Peyer's patch (tissue), 4 donors: ENCODE measurements around the gene CBLIF. TPM values are rescaled to one million over a fixed set of nuclear protein-coding genes. Genes with fewer than 3 reads are reported as not detected.

Source experiments
- DNase-seq, 3 donors: peaks; one replicate each; pipeline ENCODE4 v3.0.0-alpha.2; 2017 to 2019
- H3K27ac ChIP-seq, 4 donors: fragments of 200-600 bp; sonication (generic); one replicate each; pipeline ENCODE4 v1.5.1; 2016 to 2019
- H3K27me3 ChIP-seq, 2 donors: fragments of 200-600 bp; sonication (generic); one replicate each; pipeline ENCODE4 v1.5.1; 2019
- H3K36me3 ChIP-seq, 3 donors: fragments of 200-600 bp; sonication (generic); one replicate each; pipeline ENCODE4 v1.5.1; 2016 to 2019
- H3K4me1 ChIP-seq, 4 donors: fragments of 200-600 bp; sonication (generic); one replicate each; pipeline ENCODE4 v1.5.1; 2016 to 2019
- H3K4me3 ChIP-seq, 4 donors: fragments of 200-600 bp; sonication (generic); 1 replicate in 3 of 4; 2 replicates in 1 of 4; pipeline ENCODE4 v1.5.1; 2016 to 2019; ENCODE audit warnings: mild to moderate bottlenecking in 1 of 4
- H3K9me3 ChIP-seq, 4 donors: fragments of 200-600 bp; sonication (generic); one replicate each; pipeline ENCODE4 v1.5.1; 2016 to 2019; ENCODE audit warnings: mild to moderate bottlenecking in 1 of 4
- POLR2A ChIP-seq, 2 donors: fragments of 450-650 bp; IDR thresholded peaks; one replicate each; pipeline ENCODE4 v1.5.1; 2017; ENCODE audit warnings: antibody characterized with exemption in 2 of 2, mild to moderate bottlenecking in 2 of 2, moderate library complexity in 2 of 2
- total RNA-seq, 4 donors: library from RNA; depleted of rRNA; stranded (reverse); fragments of >200 nt; gene quantifications; one replicate each; pipeline ENCODE4 v1.1.0, GENCODE V29; 2016
- TF ChIP-seq, protein P1 (sequence below), 6 experiments: fragments of 450-650 bp in 4 of 6; fragments of 200-600 bp in 2 of 6; sonication (generic) in 1 of 6; IDR thresholded peaks; one replicate each; pipeline ENCODE4 v1.5.1; 2017 to 2019; ENCODE audit warnings: antibody characterized with exemption in 6 of 6, mild to moderate bottlenecking in 3 of 6, moderate library complexity in 1 of 6

Gene CBLIF
- total RNA-seq, 4 donors from 2014 or later, result not detected

DNA sequence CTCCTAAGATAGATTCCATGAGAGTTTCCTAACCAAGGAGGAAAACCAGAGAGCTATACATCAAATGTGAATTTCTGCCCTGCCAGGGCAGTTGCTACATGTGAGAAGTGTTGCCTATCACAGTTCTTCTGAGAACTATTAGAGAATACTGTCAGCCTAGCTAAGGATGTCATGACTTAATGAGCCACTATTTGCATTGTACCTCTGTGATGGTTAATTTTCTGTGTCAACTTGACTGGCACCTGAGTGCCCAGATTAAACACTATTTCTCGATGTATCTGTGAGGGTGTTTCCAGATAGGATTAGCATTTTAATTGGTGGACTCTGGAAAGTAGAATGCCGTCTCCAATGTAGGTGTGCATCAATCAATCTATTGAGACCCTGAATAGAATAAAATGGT, 22.6 kb upstream of the CBLIF start:
- Histone ChIP-seq H3K27me3 (no peaks in the 10 kb centered on the region), H3K4me1 (no peaks in the 10 kb centered on the region), H3K9me3 (peaks cover 0 to 5% (median 0%) of the 10 kb centered on the region in 4 donors), H3K27ac (no peak overlapping the region), H3K36me3 (no peaks in the 10 kb centered on the region), H3K4me3 (no peak overlapping the region)
- DNase-seq, result no peak
- no peak for TF ChIP-seq POLR2A (IDR thresholded peaks at IDR 0.05)
- TF ChIP-seq, protein P1, sequence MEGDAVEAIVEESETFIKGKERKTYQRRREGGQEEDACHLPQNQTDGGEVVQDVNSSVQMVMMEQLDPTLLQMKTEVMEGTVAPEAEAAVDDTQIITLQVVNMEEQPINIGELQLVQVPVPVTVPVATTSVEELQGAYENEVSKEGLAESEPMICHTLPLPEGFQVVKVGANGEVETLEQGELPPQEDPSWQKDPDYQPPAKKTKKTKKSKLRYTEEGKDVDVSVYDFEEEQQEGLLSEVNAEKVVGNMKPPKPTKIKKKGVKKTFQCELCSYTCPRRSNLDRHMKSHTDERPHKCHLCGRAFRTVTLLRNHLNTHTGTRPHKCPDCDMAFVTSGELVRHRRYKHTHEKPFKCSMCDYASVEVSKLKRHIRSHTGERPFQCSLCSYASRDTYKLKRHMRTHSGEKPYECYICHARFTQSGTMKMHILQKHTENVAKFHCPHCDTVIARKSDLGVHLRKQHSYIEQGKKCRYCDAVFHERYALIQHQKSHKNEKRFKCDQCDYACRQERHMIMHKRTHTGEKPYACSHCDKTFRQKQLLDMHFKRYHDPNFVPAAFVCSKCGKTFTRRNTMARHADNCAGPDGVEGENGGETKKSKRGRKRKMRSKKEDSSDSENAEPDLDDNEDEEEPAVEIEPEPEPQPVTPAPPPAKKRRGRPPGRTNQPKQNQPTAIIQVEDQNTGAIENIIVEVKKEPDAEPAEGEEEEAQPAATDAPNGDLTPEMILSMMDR (IDR thresholded peaks at IDR 0.05), result no peak

DNA sequence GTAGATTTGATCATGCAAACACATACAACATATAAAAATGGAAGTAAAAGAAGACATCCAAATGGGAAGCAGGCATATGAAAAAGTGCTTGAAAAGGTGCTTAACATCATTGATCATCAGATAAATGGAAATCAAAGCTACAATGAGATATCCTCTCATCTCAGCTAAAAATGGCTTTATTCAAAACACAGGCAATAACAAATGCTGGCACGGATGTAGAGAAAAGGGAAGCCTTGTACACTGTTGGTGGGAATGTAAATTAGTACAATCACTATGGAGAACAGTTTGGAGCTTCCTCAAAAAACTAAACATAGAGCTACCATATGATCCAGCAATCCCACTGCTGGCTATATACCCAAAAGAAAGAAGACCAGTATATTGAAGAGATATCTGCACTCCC, 21.5 kb upstream of the CBLIF start:
- no peak overlapping the region for H3K27ac ChIP-seq

DNA sequence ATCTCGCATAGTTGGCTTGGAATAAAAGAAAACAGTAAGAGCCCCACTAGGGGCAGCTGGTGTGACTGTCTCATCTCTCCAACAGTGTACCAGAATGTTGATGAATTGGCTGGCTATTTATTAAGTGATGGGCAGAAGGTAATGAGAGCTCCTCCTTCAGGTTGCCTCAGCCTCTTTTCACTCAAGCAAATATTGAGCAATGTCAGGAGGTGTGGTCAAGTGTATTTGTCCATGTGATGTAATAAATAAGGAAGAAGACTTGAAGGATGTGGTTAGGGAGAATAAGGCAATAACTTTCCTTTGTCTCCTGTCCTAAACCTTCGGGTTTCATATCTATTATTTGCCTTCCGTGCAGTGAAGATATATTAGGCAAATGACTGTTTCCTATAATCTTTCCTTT, 21.1 kb upstream of the CBLIF start, which contains the start of gene TCN1:
Gene TCN1, minus strand, starts transcription at position 91 of the 400 bp plus-strand sequence. Its CDS starts 17 bp downstream, at position 74.
- DNase-seq, result no peak
- no peak for TF ChIP-seq POLR2A (IDR thresholded peaks at IDR 0.05)
- TF ChIP-seq, protein P1 (IDR thresholded peaks at IDR 0.05), result no peak
- no peak within 1 kb of the TSS for H3K27ac ChIP-seq

More for the DNA sequence above, 21.5 kb upstream of the CBLIF start:
- H3K4me1 ChIP-seq, result no peaks in the 10 kb centered on the region
- H3K27me3 ChIP-seq, result no peaks in the 10 kb centered on the region
- no peak overlapping the region for H3K4me3 ChIP-seq
- peaks cover 0 to 5% (median 0%) of the 10 kb centered on the region in 4 donors for H3K9me3 ChIP-seq
- DNase-seq, result no peak
- no peaks in the 10 kb centered on the region for H3K36me3 ChIP-seq
- TF ChIP-seq, protein P1 (IDR thresholded peaks at IDR 0.05), result no peak
- TF ChIP-seq POLR2A (IDR thresholded peaks at IDR 0.05), result no peak

GRCh38 chr11:59865031-59865430, 19.7 kb upstream of the CBLIF start:
- H3K4me3 ChIP-seq, result no peak overlapping the region
- H3K27me3 ChIP-seq, result no peaks in the 10 kb centered on the region
- no peaks in the 10 kb centered on the region for H3K4me1 ChIP-seq
- H3K36me3 ChIP-seq, result no peaks in the 10 kb centered on the region
- H3K9me3 ChIP-seq, result no peaks in the 10 kb centered on the region
- DNase-seq, result no peak
- TF ChIP-seq, protein P1 (IDR thresholded peaks at IDR 0.05), result no peak
- no peak for TF ChIP-seq POLR2A (IDR thresholded peaks at IDR 0.05)
- H3K27ac ChIP-seq, result no peak overlapping the region

More for the DNA sequence above, 21.1 kb upstream of the CBLIF start, which contains the start of gene TCN1:
- H3K4me1 ChIP-seq, result no peaks in the 10 kb centered on the region
- no peak within 1 kb of the TSS for H3K4me3 ChIP-seq
- H3K36me3 ChIP-seq, result no peaks in the 10 kb centered on the region
- H3K9me3 ChIP-seq, result peaks cover 0 to 5% (median 0%) of the 10 kb centered on the region in 4 donors
- no peaks in the 10 kb centered on the region for H3K27me3 ChIP-seq

DNA sequence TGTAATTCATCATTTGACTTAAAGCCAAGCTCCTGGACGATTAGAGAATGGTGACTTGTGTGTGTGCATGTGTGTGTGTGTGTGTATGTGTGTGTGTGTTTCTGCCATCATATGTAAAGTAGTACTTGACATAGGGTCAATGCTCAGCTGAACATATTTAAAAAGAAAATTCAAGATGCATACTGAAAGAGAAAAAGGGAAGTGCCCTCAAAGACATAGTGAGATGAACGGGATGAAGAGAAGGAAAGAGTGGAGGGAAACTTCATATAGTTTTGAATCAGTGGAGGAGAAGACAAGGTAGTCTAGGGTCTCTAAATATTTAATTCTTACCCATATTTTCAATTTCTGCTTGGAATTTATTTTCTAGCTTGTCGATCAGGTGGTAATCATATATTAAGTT, 17.0 kb upstream of the CBLIF start:
- no peaks in the 10 kb centered on the region for H3K4me1 ChIP-seq

More for the DNA sequence above, 17.0 kb upstream of the CBLIF start:
- Histone ChIP-seq H3K27ac (no peak overlapping the region), H3K9me3 (no peaks in the 10 kb centered on the region), H3K36me3 (no peaks in the 10 kb centered on the region), H3K4me3 (no peak overlapping the region), H3K27me3 (no peaks in the 10 kb centered on the region)
- no peak for TF ChIP-seq POLR2A (IDR thresholded peaks at IDR 0.05)
- TF ChIP-seq, protein P1 (IDR thresholded peaks at IDR 0.05), result no peak
- DNase-seq, result no peak
